ENCODE measurements around the gene OXCT1.

- TF ChIP-seq, protein P1, sequence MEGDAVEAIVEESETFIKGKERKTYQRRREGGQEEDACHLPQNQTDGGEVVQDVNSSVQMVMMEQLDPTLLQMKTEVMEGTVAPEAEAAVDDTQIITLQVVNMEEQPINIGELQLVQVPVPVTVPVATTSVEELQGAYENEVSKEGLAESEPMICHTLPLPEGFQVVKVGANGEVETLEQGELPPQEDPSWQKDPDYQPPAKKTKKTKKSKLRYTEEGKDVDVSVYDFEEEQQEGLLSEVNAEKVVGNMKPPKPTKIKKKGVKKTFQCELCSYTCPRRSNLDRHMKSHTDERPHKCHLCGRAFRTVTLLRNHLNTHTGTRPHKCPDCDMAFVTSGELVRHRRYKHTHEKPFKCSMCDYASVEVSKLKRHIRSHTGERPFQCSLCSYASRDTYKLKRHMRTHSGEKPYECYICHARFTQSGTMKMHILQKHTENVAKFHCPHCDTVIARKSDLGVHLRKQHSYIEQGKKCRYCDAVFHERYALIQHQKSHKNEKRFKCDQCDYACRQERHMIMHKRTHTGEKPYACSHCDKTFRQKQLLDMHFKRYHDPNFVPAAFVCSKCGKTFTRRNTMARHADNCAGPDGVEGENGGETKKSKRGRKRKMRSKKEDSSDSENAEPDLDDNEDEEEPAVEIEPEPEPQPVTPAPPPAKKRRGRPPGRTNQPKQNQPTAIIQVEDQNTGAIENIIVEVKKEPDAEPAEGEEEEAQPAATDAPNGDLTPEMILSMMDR (IDR thresholded peaks at IDR 0.05): no peak
- TF ChIP-seq ETV6 (CRISPR knock-in tag; IDR thresholded peaks at IDR 0.05): no peak
These were observed 52.5 kb downstream of the OXCT1 start for GRCh38 chr5:41817625-41818301.

Data from WTC11 (cell line).